Measurements from ENCODE around the gene TREM1.

- TF ChIP-seq CTCF (IDR thresholded peaks at IDR 0.05): no peak
- no peak for TF ChIP-seq ZFX (IDR thresholded peaks at IDR 0.05; ENCODE audit: borderline replicate concordance)
Observed at GRCh38 chr6:41229721-41230120, 56.8 kb downstream of the TREM1 start.

Measured in 22Rv1 (cell line).